K562 (cell line): ENCODE measurements around the gene ARHGAP9. TPM values are rescaled to one million over a fixed set of nuclear protein-coding genes. Genes with fewer than 3 reads are reported as not detected.

Experiments
- ARID1B ChIP-seq: fragments of 450-650 bp; IDR thresholded peaks from 2 replicates; pipeline ENCODE4 v1.6.1; 2016; ENCODE audit warnings: antibody characterized with exemption, mild to moderate bottlenecking, inconsistent platforms
- CBX3 ChIP-seq, 2 experiments: IDR thresholded peaks; 1 replicate in 1 of 2; 2 replicates in 1 of 2; pipeline ENCODE4 v1.6.1; 2012; ENCODE audit warnings: inconsistent platforms in 2 of 2, low read length in 2 of 2, borderline replicate concordance in 1 of 2, control low read depth in 1 of 2
- CTBP1 ChIP-seq: fragments of 450-650 bp; IDR thresholded peaks from 2 replicates; pipeline ENCODE4 v1.6.1; 2016; ENCODE audit warnings: borderline replicate concordance
- CTCF ChIP-seq, 3 experiments: IDR thresholded peaks in 2 of 3; conservative IDR thresholded peaks in 1 of 3; 2 replicates each; pipeline ENCODE4 v1.5.1; 2011 to 2012; ENCODE audit warnings: low read length in 3 of 3, mild to moderate bottlenecking in 3 of 3, control low read depth in 2 of 3, improper control_type of control experiment in 1 of 3, inconsistent platforms in 1 of 3, low read depth in 1 of 3, mixed read lengths in 1 of 3, moderate library complexity in 1 of 3; ENCODE audit not compliant: insufficient read depth in 2 of 3
- DLX4 ChIP-seq: fragments of 250-450 bp; sonication (Bioruptor Pico); IDR thresholded peaks from 2 replicates; pipeline ENCODE4 v1.6.1; 2021; ENCODE audit warnings: mild to moderate bottlenecking
- ETS2 ChIP-seq: IDR thresholded peaks from 2 replicates; pipeline ENCODE4 v1.6.1; 2016; ENCODE audit warnings: borderline replicate concordance, missing genetic modification characterization, mild to moderate bottlenecking, moderate library complexity, missing compliant biosample characterization; ENCODE audit not compliant: poor library complexity, severe bottlenecking
- HDAC3 ChIP-seq: fragments of 450-650 bp; IDR thresholded peaks from 2 replicates; pipeline ENCODE4 v1.6.1; 2018; ENCODE audit warnings: borderline replicate concordance, mild to moderate bottlenecking, moderate library complexity; ENCODE audit not compliant: partially characterized antibody
- JUNB ChIP-seq: fragments of 450-650 bp; formaldehyde crosslinking; conservative IDR thresholded peaks from 2 replicates; pipeline ENCODE4 v1.4.0; 2020; ENCODE audit warnings: mild to moderate bottlenecking
- MAFK ChIP-seq: IDR thresholded peaks from 2 replicates; pipeline ENCODE4 v1.6.1; 2011; ENCODE audit warnings: low read length, improper control_type of control experiment
- MLLT1 ChIP-seq, 2 experiments: fragments of 450-650 bp; IDR thresholded peaks; 2 replicates each; pipeline ENCODE4 v1.6.1; 2016
- MTA2 ChIP-seq: fragments of 450-650 bp; IDR thresholded peaks from 2 replicates; pipeline ENCODE4 v1.6.1; 2016; ENCODE audit warnings: low read depth
- MYC ChIP-seq, 2 experiments: fragments of 250-450 bp in 1 of 2; sonication (Bioruptor Pico) in 1 of 2; IDR thresholded peaks; 2 replicates each; pipeline versions ENCODE4 v1.5.1 to v1.6.1; 2012 to 2021; ENCODE audit warnings: low read depth in 2 of 2, borderline replicate concordance in 1 of 2, improper control_type of control experiment in 1 of 2, low read length in 1 of 2, mild to moderate bottlenecking in 1 of 2, moderate library complexity in 1 of 2
- MYNN ChIP-seq, 2 experiments: sonication (generic); formaldehyde crosslinking in 1 of 2; IDR thresholded peaks; 2 replicates each; pipeline versions ENCODE4 v1.5.0 to v1.6.1; 2016 to 2020; ENCODE audit warnings: antibody characterized with exemption in 1 of 2, missing genetic modification reagents in 1 of 2
- NEUROD1 ChIP-seq: fragments of 150-350 bp; IDR thresholded peaks from 2 replicates; pipeline ENCODE4 v1.6.1; 2014; ENCODE audit warnings: borderline replicate concordance, low read length, low read depth; ENCODE audit not compliant: partially characterized antibody
- NKRF ChIP-seq: fragments of 450-650 bp; IDR thresholded peaks from 2 replicates; pipeline ENCODE4 v1.6.1; 2016; ENCODE audit warnings: borderline replicate concordance
- POLR2G ChIP-seq: fragments of 200-400 bp; formaldehyde crosslinking; IDR thresholded peaks from 2 replicates; pipeline ENCODE4 v1.6.1; 2017; ENCODE audit warnings: low read depth, mild to moderate bottlenecking, antibody characterized with exemption, low read length, moderate library complexity
- RFX1 ChIP-seq: fragments of 450-650 bp; IDR thresholded peaks from 2 replicates; pipeline ENCODE4 v1.6.1; 2016; ENCODE audit warnings: mild to moderate bottlenecking, moderate library complexity
- SIN3B ChIP-seq: fragments of 450-650 bp; IDR thresholded peaks from 2 replicates; pipeline ENCODE4 v1.6.1; 2017; ENCODE audit warnings: low read depth, mild to moderate bottlenecking, moderate library complexity
- U2AF1 ChIP-seq: fragments of 200-400 bp; formaldehyde crosslinking; optimal IDR thresholded peaks from 2 replicates; pipeline ENCODE3; 2017; ENCODE audit warnings: mild to moderate bottlenecking, low read depth, low read length, moderate library complexity
- ZBTB8A ChIP-seq: fragments of 450-650 bp; IDR thresholded peaks from 2 replicates; pipeline ENCODE4 v1.6.1; 2018; ENCODE audit warnings: mild to moderate bottlenecking, moderate library complexity; ENCODE audit not compliant: partially characterized antibody
- ZNF316 ChIP-seq: fragments of 450-650 bp; IDR thresholded peaks from 2 replicates; pipeline ENCODE4 v1.6.1; 2016
- polyA plus RNA-seq, 8 experiments: library from polyadenylated mRNA; depleted of rRNA in 4 of 8; stranded (reverse) in 5 of 8; unstranded in 3 of 8; fragments of >200 nt; fragmentation: Nextera tagmentation in 2 of 8; fragmentation: Illumina TruSeq in 1 of 8; extraction: Ambion mirVana in 2 of 8; extraction: Trizol in 1 of 8; gene quantifications; 2 replicates each; pipeline versions ENCODE4 v1.2.1 to v1.2.3, GENCODE V29; 2011 to 2014; ENCODE audit warnings: inconsistent platforms in 1 of 8, missing spikeins in 1 of 8
- total RNA-seq, 7 experiments: library from RNA; depleted of rRNA in 6 of 7; stranded (reverse); fragments of >200 nt in 6 of 7; fragmentation: Illumina TruSeq in 2 of 7; extraction: Trizol in 2 of 7; gene quantifications; 2 replicates each; pipeline versions ENCODE4 v1.2.1 to v1.2.3, GENCODE V29; 2011 to 2021; ENCODE audit warnings: low replicate concordance in 1 of 7

ARHGAP9 gene
- total and polyA plus RNA-seq, 9 of the 15 experiments (the other 6 are each of a cell fraction or from before 2014, with no cell fraction given) = 1.5 to 10.2 (median 5.1) TPM

GRCh38 chr12:57487597-57488401 is 8.1 kb upstream of the ARHGAP9 start, which contains the start of gene MARS1 (continued):
- TF ChIP-seq NKRF = peak; percentile 94; the same call in 1 of the 2 replicates
- TF ChIP-seq MTA2 = no peak
- TF ChIP-seq ZNF316 = no peak
- TF ChIP-seq RFX1 = no peak
- 0 out of 2 replicates have a peak, but pooled peaks have one; percentile 31 for TF ChIP-seq CTBP1
- TF ChIP-seq MYC (IDR thresholded peaks at IDR 0.05; ENCODE audit: low read depth, low read length) = peak; percentile 98
- TF ChIP-seq MYC (CRISPR knock-in tag; IDR thresholded peaks at IDR 0.05; ENCODE audit: borderline replicate concordance, low read depth) = peak; percentile 79; the same call in 1 of the 2 replicates
- peak in 1 of 2 experiments; percentile 80; a peak in 2 of 4 replicates for TF ChIP-seq MLLT1 (IDR thresholded peaks at IDR 0.05)
- TF ChIP-seq ETS2 (tag) = no peak
- no peak for TF ChIP-seq U2AF1
- no peak for TF ChIP-seq JUNB (CRISPR knock-in tag)
- TF ChIP-seq NEUROD1 = peak; percentile 27
- peak; percentile 58 to 70 (median 61) for TF ChIP-seq CTCF (IDR thresholded peaks at IDR 0.05 in 2 of 3, conservative IDR thresholded peaks at IDR 0.05 in 1 of 3; ENCODE audit: insufficient read depth in 2 of 3, low read depth in 1 of 3, low read length in 3 of 3)
- peak in 1 of 2 experiments; percentile 81; a peak in 2 of 3 replicates for TF ChIP-seq CBX3 (IDR thresholded peaks at IDR 0.05; ENCODE audit: borderline replicate concordance in 1 of 2, low read length in 2 of 2)
- no peak for TF ChIP-seq MYNN (IDR thresholded peaks at IDR 0.05)
- no peak for TF ChIP-seq MYNN (CRISPR knock-in tag; IDR thresholded peaks at IDR 0.05)
- TF ChIP-seq ARID1B = peak; percentile 35; the same call in 1 of the 2 replicates
- TF ChIP-seq HDAC3 = no peak
- TF ChIP-seq SIN3B = 0 out of 2 replicates have a peak, but pooled peaks have one; percentile 44
- TF ChIP-seq ZBTB8A = no peak
- 0 out of 2 replicates have a peak, but pooled peaks have one; percentile 4 for TF ChIP-seq MAFK
- no peak for TF ChIP-seq DLX4 (CRISPR knock-in tag)
- TF ChIP-seq POLR2G = peak; percentile 99
